Stimulated activated CD4-positive, alpha-beta T cell treated with anti-CD3 and anti-CD28 coated beads, Interleukin-1b, Interleukin-23, amount 100 ng/mL, for 4 hours (primary cell): ENCODE results near the gene CELA1.
"Not testable (repeated sequence)": the region's sequence is repeated elsewhere in the genome, so short reads cannot be mapped to it uniquely, and the experiment has no call there.

Experiments
- DNase-seq, 2 donors: peaks; one replicate each; pipeline ENCODE4 v3.0.0-alpha.2; 2020; ENCODE audit warnings: low read depth in 2 of 2

Gene CELA1

GRCh38 chr12:51343201-51343600, 3.3 kb downstream of the CELA1 start:
- DNase-seq, result no peak

GRCh38 chr12:51342416-51342815, 4.1 kb downstream of the CELA1 start:
- DNase-seq, result no peak

GRCh38 chr12:51341251-51342007, 5.0 kb downstream of the CELA1 start:
- peak; percentile 46 to 65 for DNase-seq

- DNase-seq, result no peak
Measured at GRCh38 chr12:51339750-51340149, 6.7 kb downstream of the CELA1 start.

GRCh38 chr12:51337336-51337735, 9.1 kb downstream of the CELA1 start:
- not testable (repeated sequence) for DNase-seq

- no peak for DNase-seq
Measured at GRCh38 chr12:51335931-51336330, 10.5 kb downstream of the CELA1 start.

DNA sequence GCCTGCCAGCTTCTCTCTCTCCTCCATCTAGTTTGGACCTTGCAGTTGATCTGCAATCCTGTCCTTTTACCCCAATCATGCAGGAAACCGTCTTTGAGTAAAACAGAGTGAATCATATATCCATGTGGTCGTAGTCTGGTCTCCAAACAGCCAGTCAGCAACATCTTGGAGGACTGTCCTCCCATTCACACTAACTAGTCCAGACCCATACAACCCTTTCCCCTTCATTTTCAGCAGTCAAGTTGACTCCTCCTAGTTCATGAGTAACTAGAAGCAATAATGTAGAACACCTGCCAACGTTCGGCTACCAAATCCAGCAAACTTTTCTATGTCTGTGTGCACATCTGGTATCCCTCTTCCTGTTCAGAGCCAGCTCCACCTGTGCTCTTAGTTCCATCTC, 11.7 kb downstream of the CELA1 start:
- no peak for DNase-seq

GRCh38 chr12:51333536-51333935, 12.9 kb downstream of the CELA1 start:
- DNase-seq, result no peak

DNA sequence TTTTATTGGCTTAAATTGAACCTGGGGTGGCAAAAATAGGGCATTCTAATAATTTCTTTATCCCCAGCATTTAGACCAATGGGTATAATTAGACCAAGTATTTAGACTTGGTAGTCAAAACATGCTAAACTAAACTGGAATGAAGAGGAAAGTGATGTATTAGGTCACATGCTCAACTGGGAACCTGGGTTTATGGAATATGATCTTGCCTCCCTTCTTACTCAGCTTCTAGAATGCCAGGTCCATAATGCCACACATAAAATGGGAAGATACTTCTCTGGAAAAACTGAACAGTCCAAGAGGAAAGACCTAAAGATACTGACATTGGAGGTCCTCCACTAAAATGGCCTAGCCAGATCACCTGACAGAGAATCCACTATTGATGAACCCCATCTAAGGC, 16.3 kb downstream of the CELA1 start:
- DNase-seq, result no peak

DNA sequence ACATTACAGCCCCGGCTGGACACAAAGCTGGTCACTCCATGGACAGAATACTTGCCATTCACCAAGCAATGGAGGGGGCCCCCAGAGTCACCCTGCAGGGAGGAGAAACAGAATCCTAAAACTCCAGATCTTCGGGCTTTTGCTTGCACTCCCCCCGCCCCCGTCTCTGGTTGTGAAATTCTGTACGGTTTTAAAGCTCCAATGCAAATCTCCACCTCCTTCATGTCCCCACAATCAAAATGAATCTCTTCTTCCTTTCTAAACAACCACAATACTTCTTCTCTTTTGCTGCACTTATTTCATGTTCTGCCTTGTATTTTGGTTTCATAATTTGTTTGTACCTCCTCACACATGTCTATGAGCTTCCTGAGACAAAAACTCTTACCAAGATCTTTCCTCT, 16.7 kb downstream of the CELA1 start:
- DNase-seq, result no peak

- DNase-seq, result no peak
Measured at GRCh38 chr12:51328587-51328986, 17.9 kb downstream of the CELA1 start.

GRCh38 chr12:51326698-51327439, 19.6 kb downstream of the CELA1 start:
- DNase-seq, result no peak

- no peak for DNase-seq
Measured at GRCh38 chr12:51324953-51325352, 21.5 kb downstream of the CELA1 start.

- DNase-seq, result peak; percentile 40 to 57
Measured at GRCh38 chr12:51323966-51324895, 22.2 kb downstream of the CELA1 start, which contains the start of gene BIN2. Gene BIN2, minus strand, starts transcription at chr12:51324174. Its CDS starts 72 bp downstream, at chr12:51324102.

GRCh38 chr12:51323317-51323960, 23.0 kb downstream of the CELA1 start:
- peak in 1 of 2 donors; percentile 19 for DNase-seq

GRCh38 chr12:51322452-51322851, 24.0 kb downstream of the CELA1 start:
- peak in 1 of 2 donors; percentile 21 for DNase-seq

- DNase-seq, result no peak
Measured at GRCh38 chr12:51321882-51322281, 24.6 kb downstream of the CELA1 start.

DNA sequence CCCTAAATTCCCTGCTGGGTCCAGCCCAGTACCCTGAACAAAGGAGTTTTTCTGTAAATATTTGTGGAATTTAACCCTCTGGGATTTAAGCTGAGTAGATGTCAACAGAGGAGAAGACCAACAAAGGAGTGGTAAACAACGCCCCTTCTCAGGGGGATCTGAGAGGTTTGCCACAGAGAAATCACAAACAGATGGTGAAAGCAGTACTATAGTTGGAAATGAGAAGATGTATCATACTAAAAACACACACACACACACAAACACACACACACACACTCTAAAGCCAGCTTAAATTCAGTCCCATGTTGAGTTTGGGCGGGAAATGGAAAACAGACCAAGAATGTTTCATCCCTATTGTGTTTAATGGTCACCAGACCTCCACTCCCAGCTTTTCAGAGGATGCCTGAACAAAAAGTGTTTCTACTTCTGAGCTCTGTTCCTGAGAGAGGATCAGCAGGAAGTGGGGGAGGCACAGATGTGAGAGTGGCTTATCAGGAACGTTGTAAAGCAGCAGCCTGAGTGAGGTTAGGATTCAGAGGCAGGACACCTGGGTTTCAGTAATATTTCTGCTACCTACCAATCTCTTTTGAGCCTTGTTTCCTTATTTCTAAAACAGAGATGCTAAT, 25.7 kb downstream of the CELA1 start:
- no peak for DNase-seq

GRCh38 chr12:51320311-51320694, 26.2 kb downstream of the CELA1 start:
- no peak for DNase-seq

- DNase-seq, result no peak
Measured at GRCh38 chr12:51318846-51319599, 27.5 kb downstream of the CELA1 start.
